ENCODE data around the gene ZDHHC12.

Gene ZDHHC12

DNA sequence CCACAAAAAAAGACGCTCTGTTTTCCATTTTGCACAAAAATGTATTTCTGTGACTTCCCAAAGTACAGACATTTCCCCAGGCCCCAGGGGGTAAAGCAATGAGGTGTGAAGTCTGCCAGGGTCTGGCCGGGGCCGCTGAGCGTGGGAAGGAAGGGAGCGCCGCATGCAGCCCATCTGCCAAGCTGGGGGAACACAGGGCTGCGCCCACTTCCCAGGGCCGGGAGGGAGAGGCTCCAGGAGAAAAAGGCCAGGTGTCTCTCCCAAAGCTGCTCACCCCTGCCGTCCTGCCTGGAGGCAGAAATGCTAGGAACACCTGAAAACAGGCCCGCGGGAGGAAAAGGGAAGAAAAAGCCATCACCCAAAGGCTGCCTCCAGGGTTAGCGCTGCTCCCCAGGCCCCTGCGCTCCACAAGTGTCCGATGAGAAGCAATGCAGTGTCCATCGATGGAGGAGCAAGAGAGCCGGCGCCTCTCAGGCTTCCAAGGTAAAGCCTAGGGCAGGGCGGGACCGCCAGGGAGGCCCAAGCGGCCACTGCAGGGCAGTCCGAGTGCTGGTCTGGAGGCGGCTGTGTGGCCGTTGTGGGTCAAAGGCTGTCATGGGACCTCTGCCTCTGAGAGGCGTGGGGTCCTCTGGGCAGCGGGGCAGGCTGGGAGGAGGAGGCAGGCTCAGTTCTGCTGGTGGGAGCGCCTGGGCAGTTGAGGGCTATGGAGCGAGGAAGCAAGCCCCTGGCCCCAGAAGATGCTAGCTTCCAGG, 6.0 kb upstream of the ZDHHC12 start:
- no peak for DNase-seq

- no peak for DNase-seq
Measured at GRCh38 chr9:128729302-128729701, 5.4 kb upstream of the ZDHHC12 start.

DNA sequence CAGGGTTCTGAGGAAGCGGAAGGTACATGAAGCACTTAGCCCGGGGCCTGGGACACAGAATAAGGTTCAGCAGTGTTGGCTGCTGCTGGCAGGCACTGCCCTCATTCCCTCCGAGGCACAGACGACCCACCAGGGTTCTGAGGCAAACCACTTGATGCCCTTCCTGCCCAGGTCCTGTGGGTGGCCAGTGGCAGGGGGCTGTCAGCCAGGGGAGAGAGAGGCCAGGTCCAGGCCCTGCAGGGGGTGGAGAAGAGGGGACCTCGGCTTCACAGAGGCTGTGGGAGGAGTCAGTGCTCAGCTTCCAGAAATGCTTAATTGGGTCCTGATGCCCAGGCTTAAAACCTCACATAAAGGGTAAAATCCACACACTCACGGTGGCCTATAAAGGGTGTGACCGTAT, 4.4 kb upstream of the ZDHHC12 start:
- DNase-seq: no peak

GRCh38 chr9:128727640-128728248, 3.8 kb upstream of the ZDHHC12 start:
- DNase-seq: no peak

GRCh38 chr9:128724744-128725211, 851 bp upstream of the ZDHHC12 start:
- DNase-seq: no peak

- DNase-seq: no peak
Measured at GRCh38 chr9:128723352-128723865, 518 bp downstream of the ZDHHC12 start.

- DNase-seq: no peak
Measured at GRCh38 chr9:128722380-128723351, 1.3 kb downstream of the ZDHHC12 start.

- no peak for DNase-seq
Measured at GRCh38 chr9:128721487-128722010, 2.4 kb downstream of the ZDHHC12 start.

GRCh38 chr9:128720841-128721486, 3.0 kb downstream of the ZDHHC12 start:
- DNase-seq: no peak

DNA sequence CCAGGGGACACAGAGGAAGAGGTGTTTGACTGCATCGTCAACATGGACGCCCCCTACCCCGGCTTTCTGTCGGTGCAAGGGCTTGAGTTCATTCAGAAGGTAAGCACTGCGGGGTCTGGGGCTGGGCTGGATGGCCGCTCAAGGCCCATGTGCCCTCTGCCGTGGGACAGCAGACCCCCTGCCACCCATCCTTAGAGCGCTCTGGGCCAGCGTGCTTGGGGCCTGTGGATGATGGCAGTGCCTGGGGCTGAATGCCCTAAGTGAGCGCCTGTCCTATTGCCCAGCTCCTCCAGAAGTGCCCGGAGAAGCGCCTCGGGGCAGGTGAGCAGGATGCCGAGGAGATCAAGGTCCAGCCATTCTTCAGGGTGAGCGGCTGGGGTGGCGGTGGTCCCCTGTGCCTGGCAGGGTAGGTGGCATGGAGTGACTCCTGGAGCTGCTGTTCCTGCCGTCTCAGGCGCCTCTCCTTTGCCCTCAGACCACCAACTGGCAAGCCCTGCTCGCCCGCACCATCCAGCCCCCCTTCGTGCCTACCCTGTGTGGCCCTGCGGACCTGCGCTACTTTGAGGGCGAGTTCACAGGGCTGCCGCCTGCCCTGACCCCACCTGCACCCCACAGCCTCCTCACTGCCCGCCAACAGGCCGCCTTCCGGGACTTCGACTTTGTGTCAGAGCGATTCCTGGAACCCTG, 3.9 kb downstream of the ZDHHC12 start:
- DNase-seq: no peak

DNA sequence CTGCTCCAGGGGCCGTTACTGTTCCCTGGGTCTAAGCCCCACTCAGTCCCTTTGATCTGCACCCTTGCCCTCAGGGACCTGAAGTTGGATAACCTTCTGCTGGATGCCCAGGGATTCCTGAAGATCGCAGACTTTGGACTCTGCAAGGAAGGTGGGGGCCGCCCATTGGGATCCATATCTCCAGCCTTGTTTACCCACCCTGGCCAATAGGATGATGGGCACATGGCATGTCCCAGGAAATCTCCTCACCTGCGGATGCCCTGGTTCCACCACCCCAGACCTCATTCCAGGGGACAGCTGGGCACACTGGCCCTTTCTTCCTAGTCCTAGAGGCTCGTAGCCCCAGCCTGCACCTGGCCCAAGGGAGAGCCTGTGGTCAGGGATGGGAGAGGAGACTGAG, 5.5 kb downstream of the ZDHHC12 start:
- no peak for DNase-seq

GRCh38 chr9:128718047-128718446, 5.9 kb downstream of the ZDHHC12 start:
- DNase-seq: no peak

DNA sequence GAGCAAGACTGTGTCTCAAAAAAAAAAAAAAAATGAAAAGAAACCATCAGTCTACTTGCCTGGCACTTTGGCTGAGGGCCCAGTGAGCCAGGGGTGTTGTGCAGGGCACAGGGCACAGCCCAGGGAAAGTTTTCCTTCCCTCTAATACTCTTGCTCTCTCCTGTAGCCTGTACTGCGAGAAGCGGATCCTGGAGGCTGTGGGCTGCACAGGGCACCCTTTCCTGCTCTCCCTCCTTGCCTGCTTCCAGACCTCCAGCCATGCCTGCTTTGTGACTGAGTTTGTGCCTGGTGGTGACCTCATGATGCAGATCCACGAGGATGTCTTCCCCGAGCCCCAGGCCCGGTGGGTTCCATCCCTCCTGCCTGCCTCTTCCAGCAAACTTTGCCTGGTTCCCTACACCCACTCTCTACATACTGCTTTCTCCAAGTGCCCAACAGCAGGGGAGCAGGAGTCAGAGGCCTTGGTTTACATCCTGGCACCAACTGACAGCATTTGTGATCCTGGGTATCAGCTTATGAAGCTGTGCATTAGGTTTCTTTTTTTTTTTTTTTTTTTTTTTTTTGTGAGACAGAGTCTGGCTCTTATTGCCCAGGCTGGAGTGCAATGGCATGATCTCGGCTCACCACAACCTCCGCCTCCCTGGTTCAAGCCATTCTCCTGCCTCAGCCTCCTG, 7.2 kb downstream of the ZDHHC12 start:
- DNase-seq: no peak

DNA sequence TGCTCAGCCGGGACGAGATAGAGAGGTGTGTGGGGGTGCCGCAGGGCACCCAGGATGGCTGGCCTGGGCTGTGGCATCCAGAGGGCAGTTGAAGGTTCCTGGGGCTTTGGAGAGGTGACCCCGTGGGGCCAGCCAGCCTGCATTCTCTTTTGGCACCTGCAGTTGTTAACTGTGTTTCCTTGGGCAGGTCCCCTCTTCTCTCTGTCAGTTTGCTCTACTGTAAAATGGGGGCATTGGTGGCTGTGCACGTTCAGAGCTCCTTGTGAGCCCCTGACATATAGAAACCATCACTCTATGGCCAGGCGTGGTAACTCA, 8.5 kb downstream of the ZDHHC12 start:
- no peak for DNase-seq

- DNase-seq: no peak
Measured at GRCh38 chr9:128714586-128715435, 9.1 kb downstream of the ZDHHC12 start.

GRCh38 chr9:128713941-128714573, 9.9 kb downstream of the ZDHHC12 start:
- DNase-seq: no peak

GRCh38 chr9:128713411-128713780, 10.5 kb downstream of the ZDHHC12 start:
- no peak for DNase-seq

DNA sequence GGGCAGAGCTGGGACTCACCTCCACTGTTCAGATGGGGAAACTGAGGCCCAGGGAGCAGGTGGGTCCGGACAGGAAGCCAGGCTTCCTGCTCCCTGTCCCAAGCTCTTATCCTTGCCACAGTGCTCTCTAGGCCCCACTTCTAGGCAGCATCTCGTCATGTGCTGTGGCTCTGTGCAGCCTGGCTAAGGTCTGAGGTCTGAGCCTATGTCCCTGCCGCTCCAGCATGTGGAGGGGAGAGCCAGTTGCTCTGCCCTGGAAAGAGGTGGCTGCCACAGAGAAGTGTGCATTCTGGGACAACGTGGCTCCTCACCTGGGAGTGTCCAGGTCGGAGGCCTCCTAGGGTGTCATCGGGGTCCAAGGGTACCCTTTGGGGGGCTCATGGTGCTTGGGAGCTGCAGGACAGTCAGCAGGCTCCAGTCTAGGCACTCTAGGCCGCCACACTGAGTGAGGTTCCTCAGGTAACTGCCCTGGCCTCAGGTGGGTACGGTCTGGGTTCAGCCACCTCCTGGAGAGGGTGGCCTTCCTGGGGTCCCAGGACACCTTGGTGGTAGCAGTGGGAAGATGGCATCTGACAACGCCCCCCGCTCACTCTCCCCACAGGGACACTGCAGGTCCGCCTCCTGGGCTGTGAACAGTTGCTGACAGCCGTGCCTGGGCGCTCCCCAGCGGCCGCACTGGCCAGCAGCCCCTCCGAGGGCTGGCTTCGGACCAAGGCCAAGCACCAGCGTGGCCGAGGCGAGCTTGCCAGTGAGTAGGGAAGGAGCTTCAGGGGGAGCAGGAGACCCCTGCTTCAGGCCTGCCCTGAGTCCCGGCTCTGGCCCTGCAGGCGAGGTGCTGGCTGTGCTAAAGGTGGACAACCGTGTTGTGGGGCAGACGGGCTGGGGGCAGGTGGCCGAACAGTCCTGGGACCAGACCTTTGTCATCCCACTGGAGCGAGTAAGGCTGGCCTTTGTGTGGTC, 11.2 kb downstream of the ZDHHC12 start:
- DNase-seq: no peak

GRCh38 chr9:128707446-128707845, 16.5 kb downstream of the ZDHHC12 start:
- DNase-seq: no peak
